SU-DHL-6 (cell line): Measurements from ENCODE around the gene RAG1.

Experiments used
- CTCF ChIP-seq: fragments of 200-600 bp; sonication (generic); IDR thresholded peaks from one replicate; pipeline ENCODE4 v1.5.1; 2017; ENCODE audit warnings: antibody characterized with exemption, mild to moderate bottlenecking, low read length, moderate library complexity; ENCODE audit not compliant: insufficient read depth, poor library complexity, severe bottlenecking
- EZH2phosphoT487 ChIP-seq: fragments of 200-600 bp; sonication (generic), shearing (Covaris generic); conservative IDR thresholded peaks from 2 replicates; pipeline ENCODE4 v1.6.1; 2018; ENCODE audit warnings: mild to moderate bottlenecking, antibody characterized with exemption, low read length, moderate library complexity, mixed read lengths

DNA sequence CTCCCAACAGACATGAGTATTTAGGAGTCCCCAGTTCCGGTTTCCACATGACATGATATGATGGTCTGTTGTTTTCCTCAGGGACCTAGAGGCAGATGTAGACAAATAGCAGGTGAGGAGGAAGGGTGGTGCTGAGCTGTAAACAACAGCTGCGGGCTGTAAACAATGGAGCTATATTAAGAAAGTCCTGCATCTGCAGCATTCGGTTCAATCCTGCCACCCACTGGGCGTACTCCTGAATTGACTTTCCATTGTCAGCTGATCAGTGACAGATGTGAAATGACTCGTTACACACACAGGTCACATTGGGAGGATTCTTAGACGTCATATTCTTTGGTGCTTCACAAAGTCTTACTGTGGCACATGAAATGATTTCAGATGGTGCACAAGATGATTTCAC, 26.8 kb upstream of the RAG1 start:
- TF ChIP-seq CTCF (no peak), EZH2phosphoT487 (no peak)
